ENCODE data around the gene CAB39L. TPM values are rescaled to one million over a fixed set of nuclear protein-coding genes. Genes with fewer than 3 reads are reported as not detected.

The CAB39L gene
- total and polyA plus RNA-seq, 2 of the 13 experiments (the other 11 are each of a cell fraction or from before 2014, with no cell fraction given) = 3.1 to 6.1 TPM

DNA sequence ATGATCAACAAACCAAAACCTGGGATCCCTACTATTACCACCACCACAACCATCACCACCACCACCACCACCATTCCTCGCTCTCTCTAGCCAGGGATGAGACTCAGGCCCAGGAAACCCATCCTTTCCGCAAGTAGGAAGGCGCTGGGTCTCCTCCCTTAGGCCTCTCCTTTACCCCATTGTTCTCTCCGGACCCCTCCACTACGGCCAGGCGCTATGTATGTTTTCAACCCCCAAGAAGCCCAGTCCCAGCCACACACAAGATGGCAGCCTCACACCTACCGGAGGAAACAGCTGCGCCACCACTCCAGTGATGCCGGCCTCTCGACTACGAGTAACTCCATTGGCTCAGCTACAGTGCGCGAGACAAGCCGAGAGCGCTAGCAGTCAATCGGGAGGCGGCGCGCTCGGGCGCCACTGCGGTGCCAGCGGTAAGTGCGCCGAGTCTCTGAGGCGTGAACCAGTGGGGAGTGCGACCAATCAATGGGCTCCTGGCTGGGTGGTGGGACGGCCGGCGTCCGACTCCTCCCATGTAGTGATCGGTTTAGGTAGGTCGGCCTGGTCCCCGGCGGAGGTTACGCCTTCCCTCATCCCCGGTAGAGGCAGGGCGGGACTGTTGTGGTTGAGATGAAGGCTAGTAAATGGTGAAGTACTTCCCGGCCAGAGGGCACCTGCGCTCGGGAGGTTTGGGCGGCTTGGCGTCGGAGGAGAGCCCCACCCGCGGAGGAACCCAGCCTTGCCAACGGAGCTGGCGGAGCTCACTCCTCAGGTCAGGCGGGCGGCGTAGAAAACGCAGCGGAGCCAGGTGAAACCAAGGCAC is at the start of gene CAB39L, which contains the start of gene SETDB2 (continued):
- peak; percentile 79 for TF ChIP-seq PHF21A (CRISPR knock-in tag; IDR thresholded peaks at IDR 0.05)
- TF ChIP-seq ZSCAN9 (CRISPR knock-in tag; IDR thresholded peaks at IDR 0.05; ENCODE audit: borderline replicate concordance) = no peak; the same call in 1 of the 2 replicates
- TF ChIP-seq ATF1 (CRISPR knock-in tag; IDR thresholded peaks at IDR 0.05) = peak; percentile 84
- TF ChIP-seq, protein P1, sequence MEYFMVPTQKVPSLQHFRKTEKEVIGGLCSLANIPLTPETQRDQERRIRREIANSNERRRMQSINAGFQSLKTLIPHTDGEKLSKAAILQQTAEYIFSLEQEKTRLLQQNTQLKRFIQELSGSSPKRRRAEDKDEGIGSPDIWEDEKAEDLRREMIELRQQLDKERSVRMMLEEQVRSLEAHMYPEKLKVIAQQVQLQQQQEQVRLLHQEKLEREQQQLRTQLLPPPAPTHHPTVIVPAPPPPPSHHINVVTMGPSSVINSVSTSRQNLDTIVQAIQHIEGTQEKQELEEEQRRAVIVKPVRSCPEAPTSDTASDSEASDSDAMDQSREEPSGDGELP (IDR thresholded peaks at IDR 0.05; ENCODE audit: borderline replicate concordance, low read depth) = peak; percentile 96
- TF ChIP-seq ISX (CRISPR knock-in tag; conservative IDR thresholded peaks at IDR 0.05) = no peak
- no peak; the same call in 1 of the 2 replicates for TF ChIP-seq TOPORS (CRISPR knock-in tag; IDR thresholded peaks at IDR 0.05)
- no peak for TF ChIP-seq MBD4 (IDR thresholded peaks at IDR 0.05; ENCODE audit: borderline replicate concordance, low read length)
- TF ChIP-seq, protein P2, sequence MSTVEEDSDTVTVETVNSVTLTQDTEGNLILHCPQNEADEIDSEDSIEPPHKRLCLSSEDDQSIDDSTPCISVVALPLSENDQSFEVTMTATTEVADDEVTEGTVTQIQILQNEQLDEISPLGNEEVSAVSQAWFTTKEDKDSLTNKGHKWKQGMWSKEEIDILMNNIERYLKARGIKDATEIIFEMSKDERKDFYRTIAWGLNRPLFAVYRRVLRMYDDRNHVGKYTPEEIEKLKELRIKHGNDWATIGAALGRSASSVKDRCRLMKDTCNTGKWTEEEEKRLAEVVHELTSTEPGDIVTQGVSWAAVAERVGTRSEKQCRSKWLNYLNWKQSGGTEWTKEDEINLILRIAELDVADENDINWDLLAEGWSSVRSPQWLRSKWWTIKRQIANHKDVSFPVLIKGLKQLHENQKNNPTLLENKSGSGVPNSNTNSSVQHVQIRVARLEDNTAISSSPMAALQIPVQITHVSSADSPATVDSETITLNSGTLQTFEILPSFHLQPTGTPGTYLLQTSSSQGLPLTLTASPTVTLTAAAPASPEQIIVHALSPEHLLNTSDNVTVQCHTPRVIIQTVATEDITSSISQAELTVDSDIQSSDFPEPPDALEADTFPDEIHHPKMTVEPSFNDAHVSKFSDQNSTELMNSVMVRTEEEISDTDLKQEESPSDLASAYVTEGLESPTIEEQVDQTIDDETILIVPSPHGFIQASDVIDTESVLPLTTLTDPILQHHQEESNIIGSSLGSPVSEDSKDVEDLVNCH (CRISPR knock-in tag; IDR thresholded peaks at IDR 0.05) = no peak
- TF ChIP-seq CCAR2 (optimal IDR thresholded peaks at IDR 0.05; ENCODE audit: low read depth, low read length) = no peak
- peak; percentile 85; the same call in 1 of the 2 replicates for TF ChIP-seq TAF1 (CRISPR knock-in tag; IDR thresholded peaks at IDR 0.05)
- TF ChIP-seq, protein P3, sequence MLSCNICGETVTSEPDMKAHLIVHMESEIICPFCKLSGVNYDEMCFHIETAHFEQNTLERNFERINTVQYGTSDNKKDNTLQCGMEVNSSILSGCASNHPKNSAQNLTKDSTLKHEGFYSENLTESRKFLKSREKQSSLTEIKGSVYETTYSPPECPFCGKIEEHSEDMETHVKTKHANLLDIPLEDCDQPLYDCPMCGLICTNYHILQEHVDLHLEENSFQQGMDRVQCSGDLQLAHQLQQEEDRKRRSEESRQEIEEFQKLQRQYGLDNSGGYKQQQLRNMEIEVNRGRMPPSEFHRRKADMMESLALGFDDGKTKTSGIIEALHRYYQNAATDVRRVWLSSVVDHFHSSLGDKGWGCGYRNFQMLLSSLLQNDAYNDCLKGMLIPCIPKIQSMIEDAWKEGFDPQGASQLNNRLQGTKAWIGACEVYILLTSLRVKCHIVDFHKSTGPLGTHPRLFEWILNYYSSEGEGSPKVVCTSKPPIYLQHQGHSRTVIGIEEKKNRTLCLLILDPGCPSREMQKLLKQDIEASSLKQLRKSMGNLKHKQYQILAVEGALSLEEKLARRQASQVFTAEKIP (CRISPR knock-in tag; IDR thresholded peaks at IDR 0.05; ENCODE audit: borderline replicate concordance) = no peak
- no peak for TF ChIP-seq TCF12 (IDR thresholded peaks at IDR 0.05)
- TF ChIP-seq TCF12 (CRISPR knock-in tag; IDR thresholded peaks at IDR 0.05) = no peak
- TF ChIP-seq, protein P4, sequence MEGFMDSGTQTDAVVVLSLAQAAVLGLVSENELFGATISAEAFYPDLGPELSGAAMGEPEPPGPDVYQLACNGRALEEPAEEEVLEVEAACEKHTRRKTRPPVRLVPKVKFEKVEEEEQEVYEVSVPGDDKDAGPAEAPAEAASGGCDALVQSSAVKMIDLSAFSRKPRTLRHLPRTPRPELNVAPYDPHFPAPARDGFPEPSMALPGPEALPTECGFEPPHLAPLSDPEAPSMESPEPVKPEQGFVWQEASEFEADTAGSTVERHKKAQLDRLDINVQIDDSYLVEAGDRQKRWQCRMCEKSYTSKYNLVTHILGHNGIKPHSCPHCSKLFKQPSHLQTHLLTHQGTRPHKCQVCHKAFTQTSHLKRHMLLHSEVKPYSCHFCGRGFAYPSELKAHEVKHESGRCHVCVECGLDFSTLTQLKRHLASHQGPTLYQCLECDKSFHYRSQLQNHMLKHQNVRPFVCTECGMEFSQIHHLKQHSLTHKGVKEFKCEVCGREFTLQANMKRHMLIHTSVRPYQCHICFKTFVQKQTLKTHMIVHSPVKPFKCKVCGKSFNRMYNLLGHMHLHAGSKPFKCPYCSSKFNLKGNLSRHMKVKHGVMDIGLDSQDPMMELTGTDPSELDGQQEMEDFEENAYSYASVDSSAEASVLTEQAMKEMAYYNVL (CRISPR knock-in tag; IDR thresholded peaks at IDR 0.05; ENCODE audit: borderline replicate concordance) = no peak
- peak; percentile 56; the same call in 1 of the 2 replicates for TF ChIP-seq MIER3 (CRISPR knock-in tag; IDR thresholded peaks at IDR 0.05; ENCODE audit: borderline replicate concordance)
- TF ChIP-seq, protein P5, sequence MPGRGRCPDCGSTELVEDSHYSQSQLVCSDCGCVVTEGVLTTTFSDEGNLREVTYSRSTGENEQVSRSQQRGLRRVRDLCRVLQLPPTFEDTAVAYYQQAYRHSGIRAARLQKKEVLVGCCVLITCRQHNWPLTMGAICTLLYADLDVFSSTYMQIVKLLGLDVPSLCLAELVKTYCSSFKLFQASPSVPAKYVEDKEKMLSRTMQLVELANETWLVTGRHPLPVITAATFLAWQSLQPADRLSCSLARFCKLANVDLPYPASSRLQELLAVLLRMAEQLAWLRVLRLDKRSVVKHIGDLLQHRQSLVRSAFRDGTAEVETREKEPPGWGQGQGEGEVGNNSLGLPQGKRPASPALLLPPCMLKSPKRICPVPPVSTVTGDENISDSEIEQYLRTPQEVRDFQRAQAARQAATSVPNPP (CRISPR knock-in tag; IDR thresholded peaks at IDR 0.05) = no peak

All from HepG2 (cell line).